DMS 273 (cell line): ENCODE results near the gene RRP15.
A peak's percentile ranks its signal among the peaks of the same experiment; 100 is the strongest.

Experiments
- DNase-seq: peaks from one replicate; lab custom pipeline; 2025; ENCODE audit not compliant: unreplicated experiment; lab: John Stamatoyannopoulos, UW

Gene RRP15

DNA sequence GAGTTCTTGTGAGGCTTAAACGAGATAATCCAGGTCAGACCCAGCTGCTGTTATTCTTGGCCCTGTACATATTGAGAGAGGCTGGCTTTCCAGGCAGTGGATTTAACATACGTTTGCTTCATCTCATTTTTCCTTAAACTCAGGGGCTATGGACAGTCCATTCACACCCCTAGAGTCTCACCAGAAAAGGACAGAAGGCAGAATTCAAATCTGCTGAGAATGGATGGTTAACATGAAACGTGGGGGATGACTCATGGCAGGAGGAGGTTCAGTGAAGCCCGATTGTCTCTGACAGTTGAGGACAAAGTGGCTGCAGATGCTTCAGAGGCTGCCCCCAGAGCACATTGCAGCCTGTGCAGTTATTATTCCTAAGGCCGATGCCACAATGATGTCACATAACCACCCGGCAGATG, 99.5 kb downstream of the RRP15 start:
- peak; percentile 96 for DNase-seq
